ENCODE measurements around the gene TBC1D3E.
"Not testable (repeated sequence)": the region's sequence is repeated elsewhere in the genome, so short reads cannot be mapped to it uniquely, and the experiment has no call there.

TBC1D3E gene

DNA sequence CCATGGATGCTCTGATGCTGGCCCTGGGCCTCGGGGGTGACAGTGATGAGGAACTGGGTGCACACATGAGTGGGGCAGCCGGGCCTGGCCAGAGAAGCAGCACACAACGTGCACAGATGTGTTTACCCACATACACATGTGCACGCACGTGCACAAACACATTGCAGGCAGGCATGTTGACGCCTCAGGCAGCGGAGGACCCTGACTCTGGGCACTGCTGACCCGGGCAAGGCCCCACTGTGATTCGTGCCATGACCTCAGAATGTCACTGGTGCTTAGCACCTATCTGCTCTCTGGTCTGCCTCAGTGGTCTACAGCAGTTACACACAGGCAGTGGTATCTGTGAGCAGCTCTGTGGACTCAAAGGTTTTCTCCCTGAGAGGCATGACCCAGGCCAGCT lies at the start of gene TBC1D3E:
TBC1D3E (plus strand) TSS at position 301 of the 400 bp plus-strand sequence. CDS start 1,545 bp downstream, outside the sequence.
- not testable (repeated sequence) for DNase-seq (ENCODE audit: low read depth)

DNA sequence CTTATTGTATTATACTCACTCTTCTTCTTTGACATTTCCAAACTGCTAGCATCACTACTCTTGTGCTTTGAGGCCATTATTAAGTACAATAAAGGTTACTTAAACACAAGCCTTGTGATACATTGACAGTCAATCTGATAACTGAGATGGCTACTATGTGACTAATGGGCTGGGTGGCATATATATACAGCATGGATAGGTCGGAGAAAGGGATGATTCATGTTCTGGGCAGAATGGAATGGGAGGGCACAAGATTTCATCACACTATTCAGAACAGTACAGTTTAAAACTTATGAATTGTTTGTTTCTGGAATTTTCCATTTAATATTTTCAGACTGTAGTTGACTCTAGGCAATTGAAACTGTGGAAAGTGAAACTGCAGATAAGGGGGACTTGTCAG lies 40.4 kb upstream of the TBC1D3E start:
- DNase-seq (ENCODE audit: low read depth): not testable (repeated sequence)

DNA sequence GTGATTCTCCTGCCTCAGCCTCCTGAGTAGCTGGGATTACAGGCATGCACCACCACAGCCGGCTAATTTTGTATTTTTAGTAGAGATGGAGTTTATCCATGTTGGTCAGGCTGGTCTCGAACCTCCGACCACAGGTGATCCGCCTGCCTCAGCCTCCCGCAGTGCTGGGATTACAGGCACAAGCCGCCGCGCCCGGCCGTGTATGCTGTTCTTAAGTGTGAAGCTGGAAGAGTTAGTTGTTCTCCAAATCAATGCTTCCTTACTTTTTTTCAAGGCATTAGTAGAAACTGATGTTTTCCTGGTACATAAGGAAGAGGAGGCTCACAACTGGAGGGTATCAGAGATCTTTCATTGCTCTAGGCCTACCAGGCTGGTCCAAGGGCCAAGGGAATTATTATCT lies 39.6 kb upstream of the TBC1D3E start:
- not testable (repeated sequence) for DNase-seq (ENCODE audit: low read depth)

DNA sequence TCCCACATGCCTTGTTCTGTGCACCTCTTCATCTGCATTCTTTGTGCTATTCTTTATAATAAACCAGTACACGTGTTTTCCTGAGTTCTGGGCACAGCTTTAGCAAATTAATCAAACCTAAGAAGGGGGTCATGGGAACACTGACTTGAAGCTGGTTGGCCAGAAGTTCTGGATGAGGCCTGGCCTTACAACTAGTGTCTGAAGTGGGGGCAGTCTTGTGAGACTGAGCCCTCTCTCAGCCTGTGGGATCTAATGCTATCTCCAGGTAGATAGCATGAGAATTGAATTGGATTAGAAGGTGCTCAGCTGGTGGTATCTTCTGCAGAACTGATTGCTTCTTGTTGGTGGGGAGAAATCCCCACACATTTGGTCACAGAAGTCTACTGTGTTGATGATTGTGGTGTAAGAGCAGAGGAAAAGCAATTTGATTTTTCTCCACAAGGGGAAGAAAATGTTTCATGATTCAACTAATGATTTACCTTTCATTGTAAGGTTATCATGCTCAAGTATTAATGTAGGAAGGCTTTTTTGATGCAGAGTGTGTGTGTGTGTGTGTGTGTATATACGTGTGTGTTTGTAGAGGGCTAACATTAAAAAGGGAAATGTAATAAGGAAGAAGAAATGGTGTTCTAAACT lies 33.6 kb upstream of the TBC1D3E start:
- not testable (repeated sequence) for DNase-seq (ENCODE audit: low read depth)

DNA sequence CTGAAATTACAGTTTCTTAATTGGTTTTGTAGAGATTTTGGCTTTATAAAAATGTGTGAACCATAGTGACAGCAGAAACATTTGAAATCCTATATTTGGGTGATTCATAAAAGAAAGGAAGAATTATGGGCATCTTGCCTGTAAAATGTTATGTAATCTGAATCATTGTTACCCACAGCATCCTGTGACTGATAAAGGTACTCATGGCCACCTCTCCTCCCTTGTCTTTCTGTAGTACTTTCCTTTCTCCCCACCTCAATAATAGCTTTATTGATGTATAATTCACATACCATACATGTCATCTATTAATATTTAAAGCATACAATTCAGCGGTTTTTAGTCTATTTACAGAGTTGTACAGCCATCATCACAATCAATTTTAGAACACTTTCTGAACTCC lies 28.5 kb upstream of the TBC1D3E start:
- not testable (repeated sequence) for DNase-seq (ENCODE audit: low read depth)

DNA sequence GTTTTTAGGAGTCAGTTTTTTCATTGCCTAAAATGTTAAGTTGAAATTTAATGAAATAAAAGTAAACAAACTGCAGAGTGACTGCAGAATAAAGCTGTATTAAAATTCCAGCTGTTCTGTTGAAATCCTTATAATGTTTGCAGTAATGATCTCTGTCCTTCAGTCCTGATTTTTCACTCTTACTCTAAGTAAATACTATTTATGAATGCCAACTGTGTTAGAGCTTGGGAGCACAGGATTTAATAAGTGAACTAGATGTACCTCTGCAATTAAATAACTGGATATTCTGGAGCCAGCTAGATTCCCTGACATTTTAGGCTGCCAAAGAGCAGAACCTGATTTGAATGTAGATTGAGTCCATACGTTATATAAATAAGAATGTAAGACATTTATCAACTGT lies 7.9 kb upstream of the TBC1D3E start:
- not testable (repeated sequence) for DNase-seq (ENCODE audit: low read depth)

DNA sequence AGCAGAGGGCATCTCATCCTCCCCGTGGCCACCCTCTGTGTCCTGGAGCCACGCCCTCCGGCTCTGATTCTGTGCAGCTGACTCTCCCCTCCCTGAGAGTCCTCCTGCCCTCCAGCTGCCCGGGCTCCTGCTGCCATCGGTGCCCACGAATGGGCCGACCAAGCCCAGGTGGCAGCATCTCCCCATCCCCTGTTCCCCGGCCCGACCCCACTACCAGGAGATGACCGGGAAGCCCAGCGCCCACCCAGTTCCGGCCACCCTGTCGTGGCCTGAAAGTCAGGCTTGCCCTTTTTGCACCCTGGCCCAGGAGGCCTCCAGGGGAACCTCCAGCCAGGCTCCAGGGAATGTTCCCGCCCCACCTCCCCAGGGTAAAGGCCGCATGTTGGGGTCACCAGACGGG lies 7.1 kb downstream of the TBC1D3E start:
- not testable (repeated sequence) for DNase-seq (ENCODE audit: low read depth)
